Liver (tissue), 2 donors: Measurements from ENCODE around the gene RNF212.

Experiments used
- GABPA ChIP-seq, 2 donors: IDR thresholded peaks in 1 of 2; conservative IDR thresholded peaks in 1 of 2; 2 replicates each; pipeline ENCODE4 v1.6.1; 2016; ENCODE audit warnings: antibody characterized with exemption in 2 of 2, mild to moderate bottlenecking in 1 of 2, moderate library complexity in 1 of 2
- HNF4A ChIP-seq, 2 donors: conservative IDR thresholded peaks; 2 replicates each; pipeline ENCODE4 v1.6.1; 2016; ENCODE audit warnings: antibody characterized with exemption in 2 of 2, mild to moderate bottlenecking in 2 of 2
- YY1 ChIP-seq: IDR thresholded peaks from 2 replicates; pipeline ENCODE4 v1.6.1; 2016; ENCODE audit warnings: antibody characterized with exemption, mild to moderate bottlenecking
- donor health status: healthy.

DNA sequence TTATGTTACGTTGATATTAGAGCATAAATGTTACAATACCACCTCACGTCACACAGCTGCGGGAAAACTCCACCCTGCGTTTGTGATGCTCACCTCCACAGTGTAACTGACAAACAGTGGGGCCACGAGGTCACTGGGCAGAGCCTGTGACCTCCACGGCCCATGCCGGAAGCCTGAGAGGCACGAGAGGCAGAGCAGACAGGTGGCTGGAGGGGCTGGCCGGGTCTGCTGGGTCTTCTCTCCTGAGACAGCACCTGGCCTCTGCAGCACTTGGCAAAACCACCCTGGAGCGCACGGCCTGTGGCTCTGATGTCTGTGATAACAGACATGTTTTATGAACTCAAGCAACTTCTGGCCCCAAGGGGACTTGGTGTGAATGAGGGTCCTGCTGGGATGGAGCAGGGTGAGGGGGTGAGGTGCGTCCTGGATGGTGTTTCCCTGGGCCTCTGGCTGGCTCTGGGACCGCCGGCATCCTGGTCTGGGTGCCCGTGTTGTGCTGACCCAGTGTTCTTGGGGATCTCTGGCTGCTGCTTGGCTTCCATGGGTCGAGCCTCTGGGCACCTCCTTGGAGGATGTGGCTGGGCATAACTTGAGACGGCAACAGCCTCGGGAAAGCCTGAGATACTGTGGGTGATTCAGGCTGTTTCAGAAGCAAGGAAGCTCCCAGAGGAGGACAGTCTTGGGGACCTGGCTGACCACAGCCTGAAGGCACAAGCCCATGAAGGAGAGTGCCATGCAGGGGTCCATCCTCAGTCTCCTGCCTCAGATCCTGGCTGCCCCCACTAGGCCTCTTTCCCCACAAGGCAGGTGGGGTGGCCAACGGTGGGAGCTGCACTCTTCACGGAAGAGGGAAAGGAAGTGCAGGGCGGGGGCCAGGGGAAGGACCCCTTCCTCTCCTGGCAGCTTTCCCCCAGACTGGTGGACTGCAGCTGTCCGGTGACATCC is 19.7 kb downstream of the RNF212 start:
- TF ChIP-seq HNF4A (conservative IDR thresholded peaks at IDR 0.05): no peak
- no peak for TF ChIP-seq GABPA (IDR thresholded peaks at IDR 0.05 in 1 of 2, conservative IDR thresholded peaks at IDR 0.05 in 1 of 2)
- TF ChIP-seq YY1: no peak
